GM18868 (cell line): ENCODE results near the gene ANKDD1B.
A peak's percentile ranks its signal among the peaks of the same experiment; 100 is the strongest.
"Not testable (repeated sequence)": the region's sequence is repeated elsewhere in the genome, so short reads cannot be mapped to it uniquely, and the experiment has no call there.

ENCODE experiments used
- ATAC-seq: cut with Tn5 transposase; IDR thresholded peaks from one replicate; pipeline ENCODE4 v1.9.1; 2021; ENCODE audit warnings: mild to moderate bottlenecking, moderate library complexity; ENCODE audit not compliant: unreplicated experiment

Gene ANKDD1B

GRCh38 chr5:75695472-75696351, 84.5 kb downstream of the ANKDD1B start:
- not testable (repeated sequence) for ATAC-seq

DNA sequence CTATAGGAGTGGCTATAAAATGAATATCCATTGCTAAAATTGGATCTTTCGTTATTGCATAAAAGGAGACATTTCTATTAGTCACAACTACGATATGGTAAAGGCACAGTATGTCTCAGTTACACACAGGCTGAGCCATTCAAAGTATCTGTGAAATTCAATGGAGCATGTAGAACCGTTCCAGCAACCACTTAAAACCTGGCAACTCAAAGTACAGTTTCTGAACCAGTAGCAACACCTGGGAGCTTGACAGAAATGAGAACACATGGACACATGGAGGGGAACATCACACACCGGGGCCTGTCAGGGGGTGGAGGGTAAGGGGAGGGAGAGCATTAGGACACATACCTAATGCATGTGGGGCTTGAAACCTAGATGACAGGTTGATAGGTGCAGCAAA, 90.6 kb downstream of the ANKDD1B start:
- ATAC-seq: no peak

- ATAC-seq: no peak
Measured at GRCh38 chr5:75706016-75706415, 94.8 kb downstream of the ANKDD1B start.

GRCh38 chr5:75706775-75707174, 95.5 kb downstream of the ANKDD1B start:
- no peak for ATAC-seq

DNA sequence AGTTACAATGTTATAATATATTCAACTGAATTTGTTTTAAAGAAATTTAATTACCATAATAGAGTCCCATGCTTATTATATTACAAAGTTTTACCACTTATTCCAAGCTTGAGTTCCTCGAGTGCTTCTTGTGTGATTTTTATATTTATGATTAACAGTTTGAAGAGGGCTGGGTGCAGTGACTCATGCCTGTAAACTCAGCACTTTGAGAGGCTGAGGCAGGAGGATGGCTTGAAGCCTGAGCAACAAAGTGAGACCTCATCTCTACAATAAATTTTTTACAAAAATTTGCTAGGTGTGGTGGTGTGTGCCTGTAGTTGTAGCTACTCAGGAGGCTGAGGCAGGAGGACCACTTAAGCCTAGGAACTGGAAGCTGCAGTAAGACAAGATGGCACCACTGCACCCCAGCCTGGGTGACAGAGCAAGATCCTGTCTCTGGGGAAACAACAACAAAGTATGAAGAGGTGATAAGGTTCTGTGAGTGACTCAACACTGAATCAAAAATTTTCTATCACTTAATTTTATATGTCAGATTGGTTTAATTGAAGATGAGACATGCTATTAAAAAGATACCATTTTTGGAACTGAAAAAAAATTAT, 96.8 kb downstream of the ANKDD1B start:
- ATAC-seq: no peak

DNA sequence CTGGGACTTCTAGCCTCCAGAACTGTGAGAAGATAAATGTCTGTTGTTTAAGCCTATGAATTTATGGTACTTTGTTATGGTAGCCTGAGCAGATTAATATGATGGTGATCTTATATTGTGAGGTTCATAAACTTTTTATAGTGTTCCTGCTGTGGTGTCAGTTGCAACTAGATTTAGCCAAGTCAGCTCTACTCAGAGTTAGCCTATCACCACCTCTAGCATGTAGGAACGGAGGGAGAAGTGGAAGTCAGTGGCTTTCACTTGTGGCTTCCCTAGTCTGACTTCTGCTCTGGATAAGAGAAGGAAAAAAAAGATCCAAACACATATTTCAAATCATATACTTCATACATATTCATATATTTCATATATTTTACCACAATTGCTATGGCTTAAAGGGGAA, 99.4 kb downstream of the ANKDD1B start:
- ATAC-seq: no peak

- ATAC-seq: no peak
Measured at GRCh38 chr5:75711151-75711550, 99.9 kb downstream of the ANKDD1B start.

DNA sequence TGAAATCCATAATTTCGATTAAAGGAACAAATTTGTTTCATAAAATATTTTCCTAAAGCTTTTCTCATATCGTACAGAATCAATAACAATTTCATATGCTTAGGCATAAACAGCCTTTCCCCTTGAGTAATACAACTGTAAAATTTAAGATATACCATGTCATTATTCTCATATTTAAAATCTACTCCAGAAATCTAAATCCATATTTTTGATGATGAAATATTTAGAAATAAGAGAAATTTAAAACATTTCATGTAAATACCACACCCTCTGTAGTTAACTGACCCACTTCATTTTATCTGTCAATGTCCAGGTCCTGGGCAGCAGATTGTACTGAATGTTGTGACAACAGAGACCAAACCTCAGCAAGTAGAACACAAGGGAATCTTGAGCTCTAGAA, 100.8 kb downstream of the ANKDD1B start:
- no peak for ATAC-seq

GRCh38 chr5:75716715-75717081, 105.4 kb downstream of the ANKDD1B start:
- peak; percentile 24 for ATAC-seq

DNA sequence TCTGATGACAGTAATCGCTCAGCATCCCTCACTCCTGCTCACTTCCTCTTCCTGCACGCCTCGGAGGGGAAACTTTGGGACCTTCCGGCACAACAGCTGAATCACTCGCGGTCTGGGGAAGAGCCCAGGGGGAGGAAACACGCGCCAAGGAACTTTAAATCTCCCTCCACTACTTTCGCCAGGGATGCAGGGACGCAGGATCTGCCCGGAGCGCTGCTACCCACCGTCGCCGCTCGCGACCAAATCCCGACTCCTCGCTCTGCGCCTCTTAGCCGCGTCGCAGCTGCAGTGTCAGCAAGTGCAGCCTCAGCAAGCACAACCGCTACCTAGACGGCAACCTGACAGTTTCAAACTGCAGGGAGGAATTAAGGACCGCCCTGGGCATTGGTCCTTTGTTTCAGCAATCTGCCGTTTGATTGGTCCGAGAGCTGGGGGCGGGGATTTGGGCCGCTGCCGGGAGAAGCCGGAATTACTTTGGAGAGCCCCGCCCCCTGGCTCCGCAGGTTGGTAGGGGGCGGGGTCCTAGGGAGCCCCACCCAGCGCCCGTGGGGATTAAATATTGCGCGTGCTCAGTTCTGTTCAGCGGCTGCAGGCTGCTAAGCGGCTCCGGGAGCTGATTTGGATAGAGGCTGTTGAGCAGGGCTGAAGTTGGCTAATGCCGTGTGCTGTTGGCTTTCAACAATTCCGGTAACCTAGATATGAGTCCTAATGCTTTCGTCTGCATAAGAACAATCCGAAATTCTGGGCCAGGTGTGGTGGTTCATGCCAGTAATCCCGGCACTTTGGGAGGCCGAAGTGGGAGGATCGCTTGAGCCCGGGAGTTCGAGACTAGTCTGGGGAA, 106.0 kb downstream of the ANKDD1B start, which contains the start of gene POC5:
Gene POC5 (minus strand): TSS at position 356 of the 841 bp plus-strand sequence. CDS start 4,500 bp downstream, outside the sequence.
- peak; percentile 92 for ATAC-seq

DNA sequence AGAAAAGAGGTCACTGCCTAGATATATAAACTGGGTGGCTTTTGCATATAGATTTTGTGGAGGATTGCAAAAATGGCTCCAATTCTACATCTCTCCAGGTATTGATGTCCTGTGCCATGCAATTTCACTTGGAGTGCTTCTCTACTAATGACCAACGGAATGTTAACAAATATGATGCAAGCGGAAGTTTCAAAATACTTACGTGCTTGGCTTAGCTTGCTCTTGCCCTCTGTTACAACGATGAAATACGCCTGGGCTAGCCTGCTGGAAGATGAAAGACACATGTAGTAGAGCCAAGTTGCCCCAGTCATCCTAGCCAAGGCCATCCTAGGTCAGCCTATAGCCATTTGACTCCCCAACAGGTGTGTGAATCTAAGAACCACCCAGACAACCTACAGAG, 109.6 kb downstream of the ANKDD1B start:
- ATAC-seq: no peak
